HG03342 (cell line): ENCODE data around the gene AMBRA1.

Experiments
- ATAC-seq: cut with Tn5 transposase; IDR thresholded peaks from one replicate; pipeline ENCODE4 v1.9.1; 2021; ENCODE audit warnings: mild to moderate bottlenecking, moderate library complexity; ENCODE audit not compliant: unreplicated experiment

Gene AMBRA1

DNA sequence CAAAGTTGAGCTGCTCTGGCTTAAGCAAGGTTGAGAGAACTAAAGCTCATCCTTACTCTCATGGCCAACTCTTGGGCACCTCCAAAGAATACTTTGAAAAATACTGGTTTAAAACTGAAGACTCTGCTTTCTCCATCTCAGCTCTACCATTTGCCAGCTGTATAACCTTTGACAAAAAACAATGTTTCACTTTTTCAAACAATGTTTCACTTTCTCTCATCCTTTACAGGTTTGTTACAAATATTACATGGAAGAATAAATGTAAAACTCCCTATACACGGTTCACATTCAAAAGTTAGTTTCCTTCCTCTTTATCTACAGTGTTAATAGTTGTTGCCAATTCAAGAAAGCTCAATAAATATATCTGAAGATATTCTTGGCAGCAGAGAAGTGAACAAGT lies 19.2 kb downstream of the AMBRA1 start:
- ATAC-seq, result no peak

GRCh38 chr11:46570790-46571398 lies 22.9 kb downstream of the AMBRA1 start:
- no peak for ATAC-seq

DNA sequence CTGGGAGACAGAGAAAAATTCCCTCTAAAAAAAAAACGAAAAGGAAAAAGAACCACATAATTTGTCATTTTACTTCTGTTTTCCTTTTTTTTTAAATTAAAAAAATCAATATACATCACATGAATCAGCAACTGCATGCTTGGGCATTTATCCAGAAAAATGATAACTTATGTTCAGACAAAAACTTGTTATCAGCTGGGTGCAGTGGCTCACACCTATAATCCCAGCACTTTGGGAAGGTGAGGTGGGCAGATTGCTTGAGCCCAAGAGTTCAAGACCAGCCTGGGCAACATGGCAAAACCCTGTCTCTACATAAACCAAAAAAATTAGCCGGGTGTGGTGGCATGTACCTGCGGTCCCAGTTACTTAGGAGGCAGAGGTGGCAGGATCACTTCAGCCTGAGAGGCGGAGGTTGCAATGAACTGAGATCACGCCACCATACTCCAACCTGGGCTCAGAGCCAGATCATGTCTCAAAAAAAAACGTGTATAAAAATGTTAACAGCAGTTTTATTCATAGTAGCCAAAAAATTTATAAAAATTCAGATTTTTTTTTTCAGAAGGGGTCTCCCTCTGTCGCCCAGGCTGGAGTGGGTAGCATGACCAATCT lies 28.5 kb downstream of the AMBRA1 start:
- ATAC-seq, result no peak

GRCh38 chr11:46564459-46564858 lies 29.4 kb downstream of the AMBRA1 start:
- ATAC-seq, result no peak

DNA sequence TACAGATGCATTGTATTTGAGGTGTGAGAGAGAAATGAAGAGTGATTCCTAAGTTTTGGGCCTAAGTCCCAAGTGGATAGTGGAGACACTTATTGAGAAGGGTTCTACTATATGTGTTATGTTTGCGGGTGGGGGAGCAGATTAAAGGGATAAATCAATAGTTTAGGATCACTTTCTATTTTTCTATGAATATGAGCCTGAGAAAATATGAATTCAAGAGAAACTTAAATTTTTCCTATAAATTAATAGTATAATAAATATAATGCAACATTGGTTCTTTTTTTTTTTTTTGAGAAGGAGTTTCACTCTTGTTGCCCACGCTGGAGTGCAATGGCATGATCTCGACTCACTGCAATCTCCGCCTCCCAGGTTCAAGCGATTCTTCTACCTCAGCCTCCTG lies 31.3 kb downstream of the AMBRA1 start:
- ATAC-seq, result no peak

DNA sequence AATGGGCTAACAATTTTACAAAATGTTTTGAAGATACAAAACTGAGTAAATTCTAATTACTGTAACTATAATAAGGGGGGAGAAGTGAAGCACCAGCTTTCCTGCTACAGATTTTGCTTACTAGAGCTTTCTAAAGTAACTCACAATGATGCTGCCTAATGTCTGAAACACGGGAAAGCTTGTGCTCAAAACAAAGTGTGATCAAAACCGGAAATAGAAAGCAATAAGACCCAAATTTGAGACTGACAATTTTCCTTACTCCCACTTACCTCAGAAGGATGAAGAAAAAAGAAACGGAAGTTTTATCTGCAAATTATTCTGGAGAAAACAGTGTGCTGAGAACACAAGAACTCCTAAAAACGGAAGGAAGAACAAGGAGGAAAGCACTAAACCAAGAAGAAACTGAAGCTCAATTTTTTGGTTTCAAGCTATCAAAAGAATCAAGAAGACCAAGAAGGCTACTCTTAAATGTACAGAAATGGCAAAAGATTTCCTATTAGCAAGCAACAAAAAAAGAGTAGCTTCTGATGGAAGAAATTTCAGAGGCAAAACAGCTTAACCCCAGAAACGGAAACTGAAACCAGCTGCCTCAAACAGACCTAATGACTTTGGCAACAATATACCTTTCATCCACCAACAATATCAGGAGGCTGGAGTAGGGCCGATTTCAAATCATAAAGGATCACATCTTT lies 33.4 kb downstream of the AMBRA1 start:
- ATAC-seq, result peak; percentile 58

- ATAC-seq, result no peak
These were observed 34.0 kb downstream of the AMBRA1 start for GRCh38 chr11:46559815-46560214.

DNA sequence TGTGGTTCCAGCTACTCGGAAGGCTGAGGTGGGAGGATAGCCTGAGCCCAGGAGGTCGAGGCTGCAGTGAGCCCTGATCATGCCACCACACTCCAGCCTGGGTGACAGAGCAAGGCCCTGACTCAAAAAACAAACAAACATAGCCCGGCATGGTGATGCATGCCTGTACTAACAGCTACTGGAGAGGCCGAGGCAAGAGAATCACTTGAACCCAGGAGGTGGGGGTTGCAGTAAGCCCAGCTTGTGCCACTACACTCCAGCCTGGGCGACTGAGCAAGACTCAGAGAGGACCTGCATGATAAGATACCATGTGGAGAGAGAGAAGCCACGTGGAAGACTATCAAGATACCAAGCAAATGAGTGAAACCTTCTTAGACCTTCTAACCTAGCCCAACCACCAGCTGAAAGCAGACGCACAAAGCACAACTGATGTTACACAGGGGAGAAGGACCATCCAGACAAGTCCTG lies 36.1 kb downstream of the AMBRA1 start:
- no peak for ATAC-seq

DNA sequence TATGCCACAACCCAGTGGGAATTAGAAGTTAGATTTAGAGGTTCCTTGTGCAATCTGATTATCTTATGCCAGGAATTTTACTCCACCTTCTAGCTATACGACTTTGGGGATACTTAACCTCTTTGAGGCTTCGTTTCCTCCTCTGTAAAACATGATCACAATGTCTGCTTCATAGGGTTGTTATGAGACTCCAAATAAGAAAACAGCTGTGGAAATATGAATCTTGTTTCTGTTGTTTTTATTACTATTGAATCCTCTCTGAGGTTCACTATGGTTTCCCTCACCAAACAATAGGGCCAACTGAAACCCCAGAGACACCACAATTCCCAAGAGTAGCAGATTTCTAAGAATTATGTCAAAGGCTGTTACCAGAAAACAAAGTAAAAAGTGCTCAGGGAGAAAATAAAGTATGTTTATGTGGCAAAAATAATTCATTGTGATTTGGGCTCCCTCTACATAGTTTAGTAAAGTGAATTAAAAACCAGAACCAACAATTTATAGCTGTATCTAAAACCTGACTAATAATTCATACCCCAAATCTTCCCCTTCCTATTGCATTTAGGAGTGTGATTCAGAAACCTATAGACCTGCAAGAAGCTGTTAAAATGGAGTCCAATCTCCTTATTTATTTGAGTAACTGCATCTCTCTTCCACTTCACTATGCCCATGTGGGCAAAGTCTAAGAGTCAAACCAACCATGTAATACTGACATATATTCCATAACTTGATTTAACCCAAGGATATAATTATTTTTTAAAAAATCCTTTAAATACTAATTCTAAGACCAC lies 38.4 kb downstream of the AMBRA1 start:
- peak; percentile 85 for ATAC-seq

DNA sequence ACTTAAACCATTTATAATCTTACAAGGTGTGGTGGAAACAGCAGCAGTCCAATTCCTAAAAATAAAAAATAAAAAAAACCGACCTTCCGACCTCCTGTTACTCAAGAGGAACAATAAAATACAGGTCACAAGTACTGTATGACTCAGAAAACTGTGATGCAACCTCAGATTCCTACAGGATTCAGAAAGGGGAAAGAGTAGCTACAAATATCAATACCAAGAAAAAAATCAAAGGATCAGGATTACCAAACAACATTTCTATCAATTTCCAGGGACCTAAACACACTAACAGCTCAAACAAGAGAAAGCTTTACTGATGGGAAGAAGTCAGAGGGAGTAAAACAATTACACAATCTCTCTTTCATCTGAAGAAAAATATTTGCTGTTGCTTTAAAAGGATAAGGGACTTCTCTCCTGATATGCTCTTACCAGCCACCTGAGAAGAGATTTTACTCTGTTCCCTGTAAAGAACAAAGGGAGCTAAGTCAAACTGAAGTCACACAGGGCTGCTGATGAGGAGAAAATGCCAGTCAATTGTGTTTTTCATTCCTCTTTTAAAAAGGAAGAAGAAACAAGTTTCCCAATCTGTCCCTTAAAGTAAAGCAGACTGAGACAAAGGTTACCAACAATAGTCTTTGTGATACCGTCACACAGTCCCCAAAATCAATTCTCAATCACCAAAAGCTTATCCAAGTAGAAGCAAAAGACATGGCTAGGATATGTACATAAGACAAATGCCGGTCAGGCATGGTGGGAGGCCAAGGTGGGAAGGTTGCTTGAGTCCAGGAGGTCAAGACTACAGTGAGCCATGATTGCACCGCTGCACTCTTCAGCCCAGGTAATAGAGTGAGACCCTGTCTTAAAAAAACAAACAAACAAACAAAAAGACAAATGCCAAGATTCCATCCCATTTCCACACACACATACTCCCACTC lies 39.3 kb downstream of the AMBRA1 start:
- ATAC-seq, result no peak

DNA sequence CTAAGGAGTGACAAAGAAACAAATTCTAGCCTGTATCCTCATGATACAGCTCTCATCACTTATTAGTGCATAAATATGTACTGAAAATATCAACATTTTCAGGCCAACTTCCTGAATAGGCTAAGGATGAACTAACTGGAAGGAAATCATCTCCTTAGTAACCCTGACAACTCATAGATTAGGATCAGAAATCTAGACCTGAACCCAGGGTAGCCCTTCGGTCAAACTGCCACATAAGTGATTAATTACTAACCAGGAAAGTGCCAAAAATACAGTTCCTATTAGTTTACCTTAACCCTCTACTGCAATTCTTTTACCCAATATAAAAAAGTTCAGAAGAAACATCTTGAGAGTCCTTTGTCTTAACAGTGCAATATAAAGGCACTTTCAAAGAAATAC lies 40.0 kb downstream of the AMBRA1 start:
- no peak for ATAC-seq

DNA sequence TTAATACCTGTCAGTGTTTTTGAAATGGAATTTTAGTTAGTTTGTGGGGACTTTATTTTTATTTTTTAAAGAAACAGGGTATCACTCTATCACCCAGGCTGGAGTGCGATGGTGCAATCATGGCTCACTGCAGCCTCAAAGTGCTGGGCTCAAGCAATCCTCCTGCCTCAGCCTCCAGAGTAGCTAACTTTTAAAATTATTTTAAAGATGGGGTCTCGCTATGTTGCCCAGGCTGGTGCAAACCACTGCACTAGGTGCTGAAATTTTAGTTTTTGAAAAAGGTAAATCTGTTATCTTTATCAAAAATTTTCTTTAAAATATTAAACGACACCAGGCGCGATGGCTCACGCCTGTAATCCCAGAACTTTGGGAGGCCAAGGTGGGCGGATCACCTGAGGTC lies 42.6 kb downstream of the AMBRA1 start:
- ATAC-seq, result no peak

- no peak for ATAC-seq
These were observed 46.2 kb downstream of the AMBRA1 start for GRCh38 chr11:46547579-46547978.

- ATAC-seq, result no peak
These were observed 50.3 kb downstream of the AMBRA1 start for GRCh38 chr11:46543564-46543963.

GRCh38 chr11:46541593-46542371 lies 52.0 kb downstream of the AMBRA1 start:
- ATAC-seq, result no peak

- ATAC-seq, result no peak
These were observed 53.0 kb downstream of the AMBRA1 start for GRCh38 chr11:46540807-46541206.

GRCh38 chr11:46537537-46538295 lies 56.1 kb downstream of the AMBRA1 start:
- ATAC-seq, result peak; percentile 69

- no peak for ATAC-seq
These were observed 56.7 kb downstream of the AMBRA1 start for GRCh38 chr11:46537121-46537520.

GRCh38 chr11:46535688-46536087 lies 58.1 kb downstream of the AMBRA1 start:
- ATAC-seq, result no peak
